Measurements from ENCODE around the gene DVL1.
"Not testable (repeated sequence)": the region's sequence is repeated elsewhere in the genome, so short reads cannot be mapped to it uniquely, and the experiment has no call there.

Gene DVL1

DNA sequence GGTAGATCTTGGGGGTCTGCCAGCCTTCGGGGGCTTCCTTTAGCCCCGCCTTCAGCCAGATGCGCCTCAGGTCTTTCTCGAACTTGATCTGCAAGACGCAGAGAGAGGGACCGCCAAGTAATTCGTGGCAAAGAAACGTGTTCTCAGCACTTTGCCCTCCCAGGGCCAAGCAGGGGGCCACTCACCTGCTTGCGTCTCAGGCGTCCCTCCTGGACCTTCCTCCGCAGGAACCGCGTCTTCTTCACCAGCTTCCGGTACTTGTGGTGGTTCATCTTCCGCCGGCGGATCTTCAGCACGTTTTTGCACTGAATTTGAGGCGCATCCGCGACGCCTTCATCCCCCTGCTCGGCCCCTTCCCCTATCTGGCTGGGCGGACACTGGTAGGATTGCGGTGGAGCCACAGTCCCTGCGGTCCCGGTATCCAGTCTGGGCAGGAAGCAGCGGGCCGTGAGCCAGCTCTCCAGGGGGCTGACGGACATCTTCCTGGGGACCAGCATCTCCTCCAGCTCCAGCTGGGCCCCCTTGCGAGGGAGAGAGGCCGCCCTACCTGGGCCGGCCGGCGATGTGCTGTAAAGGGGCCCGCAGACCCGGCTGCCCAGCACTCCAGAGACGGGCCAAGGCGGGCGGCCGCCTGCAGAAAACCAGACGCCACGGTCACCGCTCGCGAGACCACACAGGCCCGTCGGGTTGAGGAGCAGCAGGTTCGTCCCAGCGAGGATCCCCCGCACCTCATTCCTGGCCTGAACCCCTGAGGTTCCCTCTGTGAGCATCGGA is 24.8 kb upstream of the DVL1 start:
- H3K4me3 ChIP-seq (replicated peaks; ENCODE audit: low read depth, low read length) = peak overlapping the region; percentile 87
- no peak for DNase-seq (ENCODE audit: low read depth)
- TF ChIP-seq, protein P1, sequence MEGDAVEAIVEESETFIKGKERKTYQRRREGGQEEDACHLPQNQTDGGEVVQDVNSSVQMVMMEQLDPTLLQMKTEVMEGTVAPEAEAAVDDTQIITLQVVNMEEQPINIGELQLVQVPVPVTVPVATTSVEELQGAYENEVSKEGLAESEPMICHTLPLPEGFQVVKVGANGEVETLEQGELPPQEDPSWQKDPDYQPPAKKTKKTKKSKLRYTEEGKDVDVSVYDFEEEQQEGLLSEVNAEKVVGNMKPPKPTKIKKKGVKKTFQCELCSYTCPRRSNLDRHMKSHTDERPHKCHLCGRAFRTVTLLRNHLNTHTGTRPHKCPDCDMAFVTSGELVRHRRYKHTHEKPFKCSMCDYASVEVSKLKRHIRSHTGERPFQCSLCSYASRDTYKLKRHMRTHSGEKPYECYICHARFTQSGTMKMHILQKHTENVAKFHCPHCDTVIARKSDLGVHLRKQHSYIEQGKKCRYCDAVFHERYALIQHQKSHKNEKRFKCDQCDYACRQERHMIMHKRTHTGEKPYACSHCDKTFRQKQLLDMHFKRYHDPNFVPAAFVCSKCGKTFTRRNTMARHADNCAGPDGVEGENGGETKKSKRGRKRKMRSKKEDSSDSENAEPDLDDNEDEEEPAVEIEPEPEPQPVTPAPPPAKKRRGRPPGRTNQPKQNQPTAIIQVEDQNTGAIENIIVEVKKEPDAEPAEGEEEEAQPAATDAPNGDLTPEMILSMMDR (IDR thresholded peaks at IDR 0.05; ENCODE audit: low read length, missing control alignments) = no peak

DNA sequence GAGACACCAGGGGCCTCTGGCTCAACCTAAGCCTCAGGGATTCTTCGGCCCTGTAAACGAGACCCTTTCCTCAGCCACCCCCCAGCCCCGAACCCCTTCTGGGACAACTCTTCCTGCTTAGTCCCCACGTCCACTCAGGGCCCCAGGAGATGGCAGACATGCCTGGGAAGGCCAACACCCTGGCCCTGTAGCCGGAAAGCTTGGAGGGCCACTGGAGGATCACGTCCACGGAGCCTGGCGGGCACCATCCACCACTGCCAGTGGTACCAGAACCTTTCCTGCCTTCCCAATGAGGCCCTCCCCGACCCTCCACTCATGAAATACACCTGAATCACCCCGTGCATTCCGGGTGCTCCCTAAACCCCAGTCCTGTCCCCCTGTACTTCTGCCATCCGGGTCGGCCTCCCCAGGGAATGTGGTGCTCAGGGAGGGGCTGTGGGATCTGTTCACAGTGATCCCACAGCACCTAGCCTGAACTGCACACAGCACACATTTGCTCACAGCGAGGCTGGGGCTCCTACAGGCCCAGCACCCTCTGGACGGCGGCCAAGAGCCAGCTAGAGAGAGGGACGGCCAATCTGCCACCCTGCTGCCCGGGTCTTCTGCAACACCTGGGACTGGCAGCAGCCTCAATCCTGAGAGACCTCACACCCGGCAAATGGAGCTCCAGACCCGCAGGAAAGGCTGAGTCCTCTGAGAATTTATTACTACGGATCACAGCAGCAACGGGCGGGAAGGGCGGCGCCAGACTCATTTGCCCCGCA is 24.0 kb upstream of the DVL1 start:
- no peak for DNase-seq (ENCODE audit: low read depth)
- TF ChIP-seq, protein P1 (IDR thresholded peaks at IDR 0.05; ENCODE audit: low read length, missing control alignments) = no peak
- H3K4me3 ChIP-seq (replicated peaks; ENCODE audit: low read depth, low read length) = no peak overlapping the region

DNA sequence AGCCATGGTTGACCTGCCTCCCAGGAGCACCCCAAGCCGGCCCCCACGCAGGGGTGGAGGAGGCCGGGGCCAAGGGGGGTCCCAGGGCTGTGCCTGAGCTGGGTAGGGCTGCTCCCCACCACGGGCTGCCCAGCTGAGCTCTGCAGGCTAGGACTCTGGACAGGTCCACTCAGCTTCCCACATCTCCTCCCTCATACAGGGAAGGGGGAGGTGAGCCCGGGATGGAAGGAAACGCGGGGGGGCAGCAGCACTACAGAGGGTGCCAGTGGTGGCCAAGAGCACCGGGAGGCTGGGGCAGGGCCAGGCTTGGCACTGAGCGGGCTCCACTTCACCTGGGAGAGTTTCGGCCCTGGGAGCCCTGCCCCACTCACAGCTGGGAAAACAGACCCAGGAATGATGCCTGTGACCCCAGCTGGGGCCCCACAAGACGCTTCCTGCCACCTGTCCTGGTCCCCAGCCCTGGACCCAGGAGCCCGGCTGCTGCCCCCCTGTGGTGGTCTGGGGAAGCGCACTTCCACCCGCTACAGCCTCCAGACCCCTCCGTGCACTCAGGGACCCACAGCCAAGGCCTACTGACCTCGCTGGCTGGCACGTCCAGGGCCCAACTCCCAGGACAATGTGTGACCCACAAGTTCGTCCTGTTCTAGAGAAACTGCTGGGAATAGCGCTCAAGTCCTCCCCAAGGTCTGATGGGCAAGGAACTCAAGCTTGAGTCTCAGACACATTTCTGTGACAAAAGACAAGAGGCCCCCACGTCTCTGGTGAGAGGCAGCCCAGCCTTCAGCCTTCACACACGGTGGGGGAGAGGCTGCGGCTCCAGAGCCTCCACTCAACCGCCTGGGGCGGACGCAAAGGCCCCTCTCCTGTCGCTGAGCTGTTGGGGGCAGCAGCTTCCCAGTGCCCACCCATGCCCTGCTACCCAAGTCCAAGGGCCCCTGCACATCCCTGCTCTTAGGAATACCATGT is 22.8 kb upstream of the DVL1 start:
- TF ChIP-seq, protein P1 (IDR thresholded peaks at IDR 0.05; ENCODE audit: low read length, missing control alignments) = peak; percentile 84
- no peak for DNase-seq (ENCODE audit: low read depth)
- no peak overlapping the region for H3K4me3 ChIP-seq (replicated peaks; ENCODE audit: low read depth, low read length)

DNA sequence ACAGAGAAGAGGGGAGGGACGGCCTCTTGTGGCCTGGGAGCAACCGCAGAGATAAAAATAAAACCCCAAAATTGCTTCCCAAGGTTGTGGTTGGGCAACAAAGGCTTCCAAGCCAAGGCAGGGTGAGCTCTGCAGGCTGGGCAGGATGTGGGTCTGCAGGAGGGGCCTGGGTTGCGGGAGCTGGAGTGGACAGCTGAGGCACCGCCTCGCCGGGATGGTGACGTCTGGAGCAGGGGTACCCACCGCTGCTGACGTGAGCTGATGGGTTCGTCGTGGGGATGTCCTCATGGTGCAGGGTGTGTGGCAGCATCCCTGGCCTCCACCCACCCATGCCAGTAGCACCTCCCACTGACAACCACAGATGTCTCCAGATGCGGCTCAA is 22.1 kb upstream of the DVL1 start:
- TF ChIP-seq, protein P1 (IDR thresholded peaks at IDR 0.05; ENCODE audit: low read length, missing control alignments) = no peak
- H3K4me3 ChIP-seq (replicated peaks; ENCODE audit: low read depth, low read length) = no peak overlapping the region
- DNase-seq (ENCODE audit: low read depth) = no peak

DNA sequence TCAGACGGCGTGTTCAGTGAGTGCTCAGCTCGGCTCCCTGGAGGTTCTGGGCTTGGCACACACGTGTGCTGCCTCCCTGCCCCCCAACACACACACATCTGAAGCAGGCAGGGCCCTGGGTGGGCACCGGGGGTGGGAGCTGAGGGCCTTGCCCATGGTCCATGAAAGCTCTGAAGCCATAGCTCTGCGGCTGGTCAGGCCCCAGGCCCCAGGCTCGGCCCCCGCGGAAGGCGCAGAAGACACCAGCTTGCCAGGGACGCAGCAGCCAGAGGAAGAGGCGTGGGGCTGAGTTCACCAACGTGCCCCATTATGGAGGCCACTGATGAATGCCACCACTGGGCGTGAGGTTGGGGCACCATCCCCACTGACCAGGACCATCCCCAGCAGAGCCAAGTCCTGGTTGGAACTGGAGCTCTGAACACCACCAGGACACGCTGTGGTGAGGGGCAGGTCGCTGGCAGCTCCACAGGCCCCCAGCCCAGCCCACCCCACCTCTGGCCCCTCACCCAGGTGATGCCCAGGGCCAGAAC is 21.6 kb upstream of the DVL1 start:
- no peak for DNase-seq (ENCODE audit: low read depth)
- TF ChIP-seq, protein P1 (IDR thresholded peaks at IDR 0.05; ENCODE audit: low read length, missing control alignments) = no peak
- H3K4me3 ChIP-seq (replicated peaks; ENCODE audit: low read depth, low read length) = no peak overlapping the region

DNA sequence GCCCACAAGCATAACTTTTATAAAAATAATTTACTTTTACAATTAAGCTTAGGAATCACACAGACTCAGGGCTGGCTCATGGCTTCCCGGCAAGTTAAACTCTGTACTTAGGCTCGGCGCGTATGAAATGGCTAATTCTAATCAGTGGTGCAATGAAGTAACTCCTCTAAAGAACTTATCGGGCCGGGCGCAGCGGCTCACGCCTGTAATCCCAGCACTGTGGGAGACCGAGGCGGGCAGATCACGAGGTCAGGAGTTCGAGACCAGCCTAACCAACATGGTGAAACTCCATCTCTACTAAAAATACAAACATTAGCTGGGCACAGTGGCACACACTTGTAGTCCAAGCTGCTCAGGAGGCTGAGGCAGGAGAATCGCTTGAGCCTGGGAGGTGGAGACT is 20.9 kb upstream of the DVL1 start:
- not testable (repeated sequence) for H3K4me3 ChIP-seq (replicated peaks; ENCODE audit: low read depth, low read length); DNase-seq (ENCODE audit: low read depth)

All from fibroblast of pulmonary artery (primary cell).